ENCODE data around the gene ELMO1.

The ELMO1 gene

DNA sequence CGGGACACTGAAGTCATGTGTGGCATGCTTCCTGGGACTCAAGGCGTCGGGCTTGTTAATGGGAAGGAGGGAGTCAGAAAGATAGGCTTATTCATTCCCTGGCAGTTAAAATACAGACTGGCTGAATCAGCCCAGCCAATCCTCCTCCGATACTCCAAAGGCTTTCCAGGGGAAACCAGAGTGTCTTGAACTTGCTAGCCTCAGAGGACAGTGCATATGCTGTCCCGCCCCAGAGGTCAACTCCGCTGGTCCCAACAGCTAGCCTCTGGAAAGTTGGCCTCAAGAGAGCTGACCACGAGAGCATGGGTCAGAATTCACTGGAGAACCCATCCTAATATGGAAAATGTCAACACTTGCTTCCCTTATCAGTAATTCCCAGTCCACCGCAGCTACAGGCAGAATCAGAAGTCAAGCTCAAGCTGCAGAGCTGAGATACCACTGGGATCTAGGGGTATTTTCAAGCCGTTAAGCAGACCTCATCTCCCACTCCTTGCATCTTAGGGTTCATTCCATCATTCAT is 43.0 kb downstream of the ELMO1 start:
- no peak for DNase-seq

- DNase-seq = no peak
Observed at GRCh38 chr7:37405128-37405527, 43.5 kb downstream of the ELMO1 start.

DNA sequence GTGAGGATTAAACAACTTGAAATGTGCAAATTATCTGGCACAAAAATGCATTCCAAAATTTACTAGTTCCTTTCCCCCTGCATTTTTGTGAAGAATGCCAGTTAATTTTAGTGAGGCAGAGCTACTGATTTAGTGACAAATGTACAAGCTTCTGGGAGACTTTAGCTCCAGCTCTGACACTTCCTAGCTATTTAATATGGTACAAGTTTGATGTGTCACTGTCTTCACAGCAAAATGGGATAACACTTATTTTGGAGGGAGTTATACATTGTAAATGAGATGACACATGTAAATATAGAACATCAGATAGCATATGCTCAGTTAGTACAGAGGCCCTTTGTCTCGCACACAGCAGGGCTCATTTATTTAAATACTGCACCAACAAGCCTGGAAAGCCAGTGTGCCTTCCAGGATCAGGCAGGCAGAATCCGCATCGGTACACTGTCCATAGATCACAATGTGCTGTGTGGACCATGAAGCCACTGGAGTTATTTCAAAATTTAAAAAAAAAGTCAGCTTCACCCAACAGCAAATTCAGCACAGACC is 48.7 kb downstream of the ELMO1 start:
- DNase-seq = no peak

GRCh38 chr7:37398403-37398802 is 50.3 kb downstream of the ELMO1 start:
- no peak for DNase-seq

DNA sequence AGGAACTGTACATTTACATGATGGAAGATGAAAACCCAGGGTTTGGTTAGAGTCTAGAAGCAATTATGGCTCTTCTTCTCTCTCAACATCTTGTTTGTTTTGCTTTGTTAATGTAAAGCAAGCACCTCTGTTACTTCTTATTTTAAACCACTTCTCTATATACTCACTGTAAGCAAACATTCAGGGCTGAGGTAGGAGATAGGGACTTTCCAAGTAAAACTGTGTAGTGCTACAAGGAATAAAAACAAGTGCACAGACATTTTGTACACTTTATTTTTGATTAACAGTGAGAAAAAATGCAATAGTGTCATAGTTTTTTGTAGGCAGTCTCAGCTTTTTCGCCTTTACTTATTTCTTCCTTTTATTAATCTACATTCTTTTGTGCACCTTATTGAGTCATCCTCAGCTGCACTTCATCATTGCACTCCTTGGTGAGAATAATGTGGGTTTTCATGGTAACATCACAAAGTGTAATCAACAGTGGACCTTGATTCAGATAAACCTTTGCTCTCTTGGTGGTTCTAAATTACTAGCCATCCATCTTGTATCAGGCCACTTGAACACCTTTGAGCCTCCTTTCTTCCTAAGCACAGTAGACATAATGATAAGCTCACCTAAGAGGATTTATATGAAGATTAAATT is 52.9 kb downstream of the ELMO1 start:
- DNase-seq = no peak

- no peak for DNase-seq
Observed at GRCh38 chr7:37394158-37394557, 54.5 kb downstream of the ELMO1 start.

DNA sequence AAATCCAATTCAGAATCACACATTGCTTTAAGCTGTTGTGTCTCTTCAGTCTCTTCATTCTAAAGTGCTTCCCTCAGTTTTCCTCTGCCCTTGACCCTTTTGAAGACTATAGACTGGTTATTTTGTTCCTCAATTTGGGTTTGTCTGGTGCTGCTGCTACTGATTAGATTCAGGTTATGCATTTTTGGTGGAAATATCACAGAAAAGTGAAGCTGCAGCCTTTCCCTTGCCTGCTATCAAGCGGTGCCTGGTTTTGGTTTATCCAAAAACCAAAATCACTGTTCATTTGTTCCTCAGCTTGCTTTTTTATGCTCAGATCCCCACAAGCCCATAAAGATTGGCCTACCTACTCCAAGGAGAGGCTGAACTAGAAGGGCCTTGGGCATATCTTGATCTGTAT is 55.2 kb downstream of the ELMO1 start:
- DNase-seq = no peak

GRCh38 chr7:37392673-37393017 is 56.0 kb downstream of the ELMO1 start:
- DNase-seq = no peak

GRCh38 chr7:37391791-37392672 is 56.6 kb downstream of the ELMO1 start:
- DNase-seq = no peak

DNA sequence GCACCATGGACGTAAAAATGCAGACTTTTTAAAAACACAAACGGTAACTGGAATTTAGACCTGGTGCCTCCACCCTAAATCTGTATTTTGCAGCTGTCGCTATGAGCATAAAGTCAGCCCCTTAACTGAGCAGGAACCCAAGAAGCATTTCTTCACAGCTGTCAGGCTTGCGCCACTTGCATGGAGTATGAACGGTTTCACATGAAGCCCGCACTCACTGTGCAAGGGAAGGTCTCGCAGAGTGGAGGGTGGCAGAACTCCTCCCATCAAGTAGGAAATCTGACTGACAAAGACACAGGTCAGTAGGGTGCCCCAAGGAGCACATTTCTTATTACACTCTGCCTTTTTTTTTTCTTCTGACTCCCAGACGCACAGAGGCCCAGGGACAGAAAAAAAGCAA is 58.5 kb downstream of the ELMO1 start:
- no peak for DNase-seq

DNA sequence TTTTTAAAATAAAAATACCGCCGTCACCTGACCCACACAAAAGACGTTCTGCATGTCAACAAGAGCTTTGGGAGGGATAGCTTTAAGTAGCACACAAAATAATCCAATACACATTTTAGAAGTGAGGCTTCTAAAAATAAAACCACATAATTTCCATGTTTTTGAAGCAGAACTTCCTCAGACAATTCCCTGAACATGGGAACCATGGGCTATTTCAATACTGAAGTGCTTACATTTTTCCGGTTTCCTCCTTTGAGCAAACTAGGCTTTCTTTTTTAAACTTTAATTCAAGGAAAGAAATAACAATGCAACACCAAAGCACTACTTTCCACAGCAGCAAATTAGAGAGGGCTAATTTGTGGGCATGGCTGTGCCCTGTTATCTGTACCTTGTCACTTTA is 59.9 kb downstream of the ELMO1 start:
- DNase-seq = no peak

DNA sequence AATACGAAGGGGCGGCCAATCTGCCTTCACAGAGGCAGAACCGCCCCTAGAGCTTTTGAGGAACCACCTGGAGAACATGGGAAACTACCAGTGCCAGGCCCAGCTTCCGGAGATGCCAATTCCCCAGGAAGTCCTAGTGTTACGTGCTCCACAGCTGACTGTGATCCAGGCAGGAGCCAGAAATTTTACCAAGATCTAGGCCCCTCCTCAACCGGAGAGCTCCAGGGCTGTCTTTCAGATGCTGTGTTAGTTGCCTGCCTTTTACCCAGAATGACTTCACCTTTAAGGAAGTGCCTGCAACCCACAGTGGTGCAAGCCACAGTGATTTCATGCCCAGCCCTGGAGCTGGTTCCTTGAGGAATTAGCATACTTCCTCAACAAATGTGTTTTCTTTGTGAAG is 62.9 kb downstream of the ELMO1 start:
- no peak for DNase-seq

- no peak for DNase-seq
Observed at GRCh38 chr7:37382546-37383088, 66.0 kb downstream of the ELMO1 start.

DNA sequence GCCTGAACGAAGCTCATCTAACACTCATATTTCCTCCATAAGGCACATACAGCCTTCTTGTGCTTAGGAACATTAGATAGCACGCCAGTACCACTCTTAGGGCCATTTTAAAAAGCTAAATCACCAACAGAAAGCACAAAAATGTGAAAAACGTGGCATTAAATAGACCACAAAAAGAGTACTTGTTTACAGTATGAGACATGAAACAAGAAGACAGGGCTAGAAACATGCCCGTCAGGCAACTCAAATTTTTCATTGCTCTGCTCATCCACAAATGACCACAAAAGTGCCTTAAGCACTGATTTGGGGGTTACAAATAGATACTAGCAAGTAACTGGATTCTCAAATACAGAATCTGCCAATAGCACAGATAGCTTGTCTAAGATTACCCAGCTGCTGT is 67.8 kb downstream of the ELMO1 start:
- no peak for DNase-seq

DNA sequence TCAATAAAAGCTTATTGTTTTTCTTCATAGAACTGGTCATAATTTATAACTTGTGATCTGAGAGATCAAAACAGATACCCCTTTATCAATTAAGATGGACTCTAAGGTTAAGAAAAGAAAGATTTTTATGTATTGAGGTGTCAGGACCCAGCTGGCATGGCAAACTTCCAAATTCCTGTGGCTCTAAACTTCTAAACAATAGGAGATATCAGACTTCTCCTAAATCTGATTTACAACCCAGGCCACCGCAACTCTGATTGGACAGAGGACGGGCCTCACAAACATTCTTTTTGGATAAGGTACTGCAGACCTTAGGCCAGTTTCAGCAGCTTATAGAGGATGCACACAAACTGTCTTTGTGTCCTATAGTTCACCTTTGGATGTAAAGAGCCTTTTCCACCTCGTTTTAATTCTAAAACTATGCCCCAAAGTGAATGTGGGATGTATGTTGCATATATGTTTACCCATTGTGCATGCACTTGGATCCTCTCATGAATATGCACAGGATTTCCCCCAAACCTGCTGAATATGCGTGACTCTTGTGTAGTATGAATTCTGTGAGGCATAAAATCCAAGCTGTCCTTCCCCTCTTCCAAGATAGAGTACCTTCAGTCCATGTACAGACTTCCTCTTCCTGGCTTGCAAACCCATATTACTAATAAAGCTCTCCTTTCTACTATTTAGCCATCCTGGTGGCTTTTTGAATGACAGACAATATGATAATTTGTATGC is 69.0 kb downstream of the ELMO1 start:
- no peak for DNase-seq

DNA sequence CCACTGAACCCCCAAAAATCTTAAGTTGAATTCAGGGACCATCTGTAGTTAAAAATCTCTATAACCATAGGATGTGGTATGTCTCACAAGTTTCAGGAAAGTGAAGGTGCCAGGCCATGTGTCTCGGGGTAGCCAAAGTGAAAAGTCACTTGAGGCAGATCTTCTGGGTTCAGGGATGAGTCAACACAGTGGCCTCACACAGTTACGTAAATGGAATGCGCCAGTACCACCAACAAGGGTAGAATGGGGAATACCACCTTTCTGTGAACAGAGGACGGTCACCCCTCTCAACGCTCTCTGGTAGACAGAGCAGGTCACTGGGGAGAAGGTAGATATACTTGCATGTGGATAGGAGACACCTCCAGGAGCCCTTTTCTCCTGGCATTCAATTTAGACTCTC is 71.4 kb downstream of the ELMO1 start:
- no peak for DNase-seq

- no peak for DNase-seq
Observed at GRCh38 chr7:37376386-37376785, 72.3 kb downstream of the ELMO1 start.

DNA sequence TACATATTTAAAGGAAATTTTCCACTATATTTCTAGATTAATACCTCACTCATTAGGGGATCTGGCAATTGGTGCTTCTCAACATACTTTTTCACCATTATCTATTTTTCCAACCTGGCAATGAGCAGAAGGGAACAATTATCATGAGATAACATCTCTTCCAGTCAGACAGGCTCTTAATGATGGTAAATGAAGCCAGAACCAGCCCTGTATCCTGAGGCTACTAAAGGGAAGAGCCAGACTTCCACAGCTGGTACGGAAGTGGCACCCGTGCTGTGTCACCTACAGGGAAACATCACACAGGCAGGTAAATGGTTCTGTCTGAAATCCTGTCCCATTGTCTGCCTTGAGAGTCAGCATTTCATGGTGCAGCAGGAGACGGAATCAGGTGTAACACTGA is 75.9 kb downstream of the ELMO1 start:
- no peak for DNase-seq

- no peak for DNase-seq
Observed at GRCh38 chr7:37371755-37372154, 76.9 kb downstream of the ELMO1 start.

DNA sequence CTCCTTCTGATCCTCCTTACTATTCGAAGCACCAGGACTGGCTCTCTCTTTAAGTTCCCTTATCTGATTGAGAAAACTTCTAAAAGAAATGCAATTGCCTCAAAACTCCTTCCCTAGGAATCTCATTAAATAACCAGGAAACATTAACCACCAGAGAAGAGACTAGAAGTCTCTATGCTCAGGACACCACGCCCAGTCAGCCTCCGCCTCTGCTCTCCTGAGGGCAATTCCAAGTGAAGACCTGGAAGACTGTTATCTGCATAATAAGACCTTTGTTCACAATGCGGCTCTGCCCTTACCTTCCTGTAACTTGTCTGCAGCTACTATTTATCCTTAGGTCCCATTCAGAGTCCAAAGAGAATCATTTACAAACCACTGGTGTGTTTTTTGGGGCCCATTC is 78.8 kb downstream of the ELMO1 start:
- DNase-seq = no peak

GRCh38 chr7:37368540-37368939 is 80.1 kb downstream of the ELMO1 start:
- DNase-seq = no peak

- DNase-seq = no peak
Observed at GRCh38 chr7:37367010-37367409, 81.7 kb downstream of the ELMO1 start.

GRCh38 chr7:37366445-37366844 is 82.2 kb downstream of the ELMO1 start:
- no peak for DNase-seq

Data from 8988T (cell line).